Muscle layer of duodenum (tissue), 2 donors: ENCODE results near the gene CIB1.
"Not testable (repeated sequence)": the region's sequence is repeated elsewhere in the genome, so short reads cannot be mapped to it uniquely, and the experiment has no call there.

Source experiments
- H3K27ac ChIP-seq: one replicate; pipeline ENCODE4 v1.7.0; 2013; ENCODE audit warnings: mild to moderate bottlenecking, low read length
- H3K27me3 ChIP-seq: one replicate; pipeline ENCODE4 v1.7.0; 2013; ENCODE audit warnings: low read depth, mild to moderate bottlenecking, control low read depth, low read length
- H3K36me3 ChIP-seq, 2 donors: one replicate each; pipeline ENCODE4 v1.7.0; 2013; ENCODE audit warnings: low read length in 2 of 2, control low read depth in 1 of 2, mild to moderate bottlenecking in 1 of 2; ENCODE audit not compliant: insufficient read depth in 2 of 2, control insufficient read depth in 1 of 2
- H3K4me1 ChIP-seq, 2 donors: one replicate each; pipeline ENCODE4 v1.7.0; 2013; ENCODE audit warnings: low read length in 2 of 2, mild to moderate bottlenecking in 2 of 2, control low read depth in 1 of 2, moderate library complexity in 1 of 2; ENCODE audit not compliant: insufficient read depth in 2 of 2, control insufficient read depth in 1 of 2
- H3K4me3 ChIP-seq, 2 donors: one replicate each; pipeline ENCODE4 v1.7.0; 2013; ENCODE audit warnings: low read length in 2 of 2, low read depth in 1 of 2, mild to moderate bottlenecking in 1 of 2
- H3K9me3 ChIP-seq, 2 donors: one replicate each; pipeline ENCODE4 v1.7.0; 2013; ENCODE audit warnings: low read length in 2 of 2, control low read depth in 1 of 2, mild to moderate bottlenecking in 1 of 2; ENCODE audit not compliant: control insufficient read depth in 1 of 2
- donor health status: healthy.

CIB1 gene

GRCh38 chr15:90188914-90189748 is 44.6 kb downstream of the CIB1 start:
- H3K36me3 ChIP-seq = no peaks in the 10 kb centered on the region
- H3K27me3 ChIP-seq = no peaks in the 10 kb centered on the region
- peaks cover 21 to 46% of the 10 kb centered on the region in 2 donors for H3K4me1 ChIP-seq
- H3K4me3 ChIP-seq = no peak overlapping the region
- peak overlapping the region; percentile 63 for H3K27ac ChIP-seq
- no peaks in the 10 kb centered on the region for H3K9me3 ChIP-seq

- not testable (repeated sequence) for H3K4me3 ChIP-seq, H3K27me3 ChIP-seq, H3K9me3 ChIP-seq, H3K27ac ChIP-seq, H3K36me3 ChIP-seq
- H3K4me1 ChIP-seq = peaks cover 16 to 36% of the 10 kb centered on the region in 2 donors
Observed at GRCh38 chr15:90188065-90188464, 45.7 kb downstream of the CIB1 start.

GRCh38 chr15:90187257-90187868 is 46.4 kb downstream of the CIB1 start:
- peaks cover 13 to 29% of the 10 kb centered on the region in 2 donors for H3K4me1 ChIP-seq
- H3K27me3 ChIP-seq = no peaks in the 10 kb centered on the region
- peak overlapping the region; percentile 19 to 32 for H3K4me3 ChIP-seq
- H3K36me3 ChIP-seq = no peaks in the 10 kb centered on the region
- H3K27ac ChIP-seq = peak overlapping the region; percentile 50
- no peaks in the 10 kb centered on the region for H3K9me3 ChIP-seq

DNA sequence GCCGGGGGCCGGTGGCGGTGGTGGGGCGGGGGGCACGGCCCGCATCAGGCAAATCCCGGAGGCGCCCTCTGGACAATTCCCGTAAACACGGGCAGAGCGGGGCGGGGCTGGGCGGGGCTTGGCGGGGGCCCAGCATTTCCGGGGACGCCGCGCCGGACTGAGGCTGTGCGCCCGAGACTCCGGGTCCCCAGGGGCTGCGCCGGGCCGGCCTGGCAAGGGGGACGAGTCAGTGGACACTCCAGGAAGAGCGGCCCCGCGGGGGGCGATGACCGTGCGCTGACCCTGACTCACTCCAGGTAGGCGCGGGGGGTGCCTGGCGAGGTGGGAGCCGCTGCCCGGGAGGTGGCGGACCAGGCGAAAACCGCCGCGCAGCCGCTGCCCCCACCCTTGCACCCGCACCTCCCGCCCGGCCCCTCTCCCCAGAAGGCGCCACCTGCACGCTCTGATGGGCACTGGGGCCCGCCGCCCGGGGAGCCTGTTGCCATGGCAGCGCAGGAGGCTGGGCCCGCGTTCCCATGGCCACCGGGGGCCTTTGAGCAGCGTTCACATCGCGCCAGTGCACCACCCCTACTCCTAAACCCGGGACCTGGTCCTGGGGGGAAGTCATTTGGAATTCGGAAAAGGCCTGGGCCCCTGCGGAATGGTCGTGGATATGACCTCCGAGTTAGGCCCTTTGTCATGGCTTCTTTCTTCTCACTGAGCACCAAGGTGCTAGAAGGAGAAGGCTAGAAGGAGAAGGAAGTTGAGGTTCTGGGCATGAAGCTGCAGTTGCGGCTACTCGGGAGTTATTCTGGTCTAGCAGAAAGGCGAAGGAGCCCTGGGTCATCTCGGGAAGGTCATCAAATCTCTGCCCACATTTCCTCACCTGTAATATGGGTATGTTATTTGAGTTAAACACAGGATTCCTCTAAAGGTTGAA is 48.7 kb downstream of the CIB1 start:
- Histone ChIP-seq H3K9me3 (no peaks in the 10 kb centered on the region), H3K4me1 (peaks cover 0 to 9% of the 10 kb centered on the region in 2 donors), H3K4me3 (peak overlapping the region; percentile 80 to 82), H3K27me3 (no peaks in the 10 kb centered on the region), H3K36me3 (no peaks in the 10 kb centered on the region), H3K27ac (peak overlapping the region; percentile 86)

- Histone ChIP-seq H3K9me3 (no peaks in the 10 kb centered on the region), H3K36me3 (no peaks in the 10 kb centered on the region), H3K4me3 (peak overlapping the region; percentile 57 to 82), H3K27ac (peak overlapping the region; percentile 86), H3K4me1 (peaks cover 0 to 8% of the 10 kb centered on the region in 2 donors), H3K27me3 (no peaks in the 10 kb centered on the region)
Observed at GRCh38 chr15:90184119-90184785, 49.5 kb downstream of the CIB1 start.

GRCh38 chr15:90181776-90182175 is 52.0 kb downstream of the CIB1 start:
- Histone ChIP-seq H3K4me3 (no peak overlapping the region), H3K36me3 (no peaks in the 10 kb centered on the region), H3K27ac (no peak overlapping the region), H3K9me3 (no peaks in the 10 kb centered on the region), H3K27me3 (no peaks in the 10 kb centered on the region), H3K4me1 (peaks cover 0 to 8% of the 10 kb centered on the region in 2 donors)
